ENCODE data around the gene PTPA. TPM values are rescaled to one million over a fixed set of nuclear protein-coding genes. Genes with fewer than 3 reads are reported as not detected.
A peak's percentile ranks its signal among the peaks of the same experiment; 100 is the strongest.

Gene PTPA
- total RNA-seq, 1 experiment from 2014 or later, result 91.8 TPM

DNA sequence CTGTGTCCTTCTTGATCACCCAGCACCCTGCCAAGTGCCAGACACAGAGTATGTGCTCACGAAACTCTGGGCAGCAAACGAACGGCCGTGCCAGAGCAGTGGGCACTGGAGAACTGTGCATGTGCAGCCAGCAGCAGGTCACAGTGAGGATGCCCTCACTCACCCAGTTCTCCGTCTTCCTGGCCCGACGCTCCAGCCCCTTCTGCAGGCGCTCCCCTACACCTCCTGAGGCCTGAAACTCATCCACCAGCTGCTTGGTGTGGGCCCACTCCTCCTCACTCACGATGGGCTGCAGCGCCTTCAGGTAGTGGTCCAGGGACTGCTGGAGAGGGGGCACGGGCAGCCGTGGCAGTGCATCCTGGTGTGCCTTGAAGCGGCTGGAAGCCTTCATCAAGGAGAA is 3.6 kb upstream of the PTPA start:
- Mint-ChIP-seq H3K9me3 (ENCODE audit: unreplicated experiment) (no peaks in the 10 kb centered on the region), H3K4me1 (ENCODE audit: insufficient read depth, unreplicated experiment) (peaks cover 9% of the 10 kb centered on the region), H3K27me3 (ENCODE audit: insufficient read depth, unreplicated experiment) (no peaks in the 10 kb centered on the region), H3K4me3 (ENCODE audit: unreplicated experiment) (no peak overlapping the region), H3K27ac (ENCODE audit: low read depth, unreplicated experiment) (no peak overlapping the region), H3K36me3 (ENCODE audit: insufficient read depth, unreplicated experiment) (peaks cover 5% of the 10 kb centered on the region)
- TF ChIP-seq, protein P1, sequence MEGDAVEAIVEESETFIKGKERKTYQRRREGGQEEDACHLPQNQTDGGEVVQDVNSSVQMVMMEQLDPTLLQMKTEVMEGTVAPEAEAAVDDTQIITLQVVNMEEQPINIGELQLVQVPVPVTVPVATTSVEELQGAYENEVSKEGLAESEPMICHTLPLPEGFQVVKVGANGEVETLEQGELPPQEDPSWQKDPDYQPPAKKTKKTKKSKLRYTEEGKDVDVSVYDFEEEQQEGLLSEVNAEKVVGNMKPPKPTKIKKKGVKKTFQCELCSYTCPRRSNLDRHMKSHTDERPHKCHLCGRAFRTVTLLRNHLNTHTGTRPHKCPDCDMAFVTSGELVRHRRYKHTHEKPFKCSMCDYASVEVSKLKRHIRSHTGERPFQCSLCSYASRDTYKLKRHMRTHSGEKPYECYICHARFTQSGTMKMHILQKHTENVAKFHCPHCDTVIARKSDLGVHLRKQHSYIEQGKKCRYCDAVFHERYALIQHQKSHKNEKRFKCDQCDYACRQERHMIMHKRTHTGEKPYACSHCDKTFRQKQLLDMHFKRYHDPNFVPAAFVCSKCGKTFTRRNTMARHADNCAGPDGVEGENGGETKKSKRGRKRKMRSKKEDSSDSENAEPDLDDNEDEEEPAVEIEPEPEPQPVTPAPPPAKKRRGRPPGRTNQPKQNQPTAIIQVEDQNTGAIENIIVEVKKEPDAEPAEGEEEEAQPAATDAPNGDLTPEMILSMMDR (IDR thresholded peaks at IDR 0.05; ENCODE audit: unreplicated experiment), result no peak
- no peak for DNase-seq (ENCODE audit: unreplicated experiment)
- ChIA-PET CTCF (interaction anchor here (0.6 kb wide), 1 partner anchor 33 kb away, joined by 3 read pairs; no protein-coding TSS in a partner anchor), POLR2A (no interaction called here)
- no TSS peak for BruUV-seq (replicated peaks)
- intact Hi-C loops (cut with micrococcal nuclease), result no loop called here

DNA sequence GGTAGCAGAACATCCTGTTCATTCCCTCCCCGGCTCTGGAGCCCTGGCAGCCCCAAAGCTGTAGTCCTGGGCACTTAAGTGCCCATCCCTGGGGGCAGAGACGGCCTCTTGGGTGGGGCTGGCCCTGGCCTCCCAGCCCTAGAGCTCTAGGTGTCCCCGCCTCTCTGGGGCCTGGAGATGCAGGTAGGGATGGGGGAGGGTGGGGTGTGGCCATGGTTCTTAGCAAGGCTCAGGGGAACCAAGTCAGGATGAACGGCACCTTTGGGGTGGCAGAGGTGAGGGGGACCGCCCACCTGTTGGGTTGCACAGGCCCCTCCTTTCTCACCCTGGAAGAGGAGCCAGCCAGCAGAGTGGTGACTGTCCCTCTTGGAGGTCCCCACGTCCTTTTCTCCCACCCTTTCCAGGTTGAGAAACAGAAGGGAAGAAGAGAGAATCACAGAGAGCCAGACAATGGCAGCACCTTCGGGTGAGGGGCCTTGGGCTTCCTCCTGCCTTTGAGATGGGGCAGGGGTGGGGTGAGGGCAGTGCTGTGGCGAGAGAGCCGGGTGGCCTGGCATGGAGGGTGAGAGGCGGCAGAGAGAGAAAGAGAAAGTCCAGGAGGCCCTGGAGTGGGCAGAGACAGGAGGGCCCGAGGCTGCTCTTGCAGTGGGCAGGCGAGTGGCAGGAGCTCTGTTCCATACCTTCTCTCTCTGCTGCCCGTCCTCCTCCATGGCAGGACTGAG is 3.0 kb upstream of the PTPA start:
- intact Hi-C loops (cut with micrococcal nuclease), result no loop called here

DNA sequence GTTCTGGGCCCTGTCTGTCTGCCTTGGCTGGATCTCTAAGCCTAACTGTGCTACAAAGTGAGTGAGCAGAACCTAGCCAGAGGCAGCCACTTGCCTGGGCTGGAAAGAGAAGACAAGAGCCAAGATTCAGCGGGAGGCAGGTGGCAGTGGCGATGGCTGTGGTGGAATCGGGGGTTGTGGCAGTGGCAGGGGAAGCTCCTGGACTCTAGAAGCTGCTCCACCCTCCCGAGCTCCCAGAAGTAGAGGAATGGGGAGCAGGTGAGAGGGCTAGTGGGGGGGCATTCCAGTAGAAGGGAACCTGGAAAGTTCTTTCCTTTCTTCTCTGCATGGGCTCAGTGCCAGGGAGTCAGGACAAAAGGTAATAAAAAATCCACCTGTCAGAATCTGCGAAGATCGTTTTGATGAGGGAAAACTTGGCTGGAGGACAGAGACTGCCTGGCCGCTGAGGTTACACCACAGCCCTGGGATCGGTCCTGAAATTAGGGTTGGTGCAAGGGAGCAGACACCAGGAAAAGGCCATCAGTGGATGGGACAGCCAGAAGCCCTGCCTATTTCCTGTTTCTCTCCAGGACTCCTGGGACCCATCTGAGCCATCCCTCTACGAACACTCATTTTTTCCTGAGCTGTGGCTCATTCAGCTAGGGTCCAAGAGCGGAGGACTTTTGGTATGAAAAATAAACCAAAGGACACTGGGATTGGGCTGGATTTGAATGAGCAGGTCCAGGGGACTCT is 2.2 kb upstream of the PTPA start:
- Mint-ChIP-seq H3K36me3 (ENCODE audit: insufficient read depth, unreplicated experiment) (peaks cover 5% of the 10 kb centered on the region), H3K9me3 (ENCODE audit: unreplicated experiment) (no peaks in the 10 kb centered on the region), H3K27ac (ENCODE audit: low read depth, unreplicated experiment) (peak overlapping the region; percentile 48), H3K4me1 (ENCODE audit: insufficient read depth, unreplicated experiment) (peaks cover 9% of the 10 kb centered on the region), H3K27me3 (ENCODE audit: insufficient read depth, unreplicated experiment) (no peaks in the 10 kb centered on the region), H3K4me3 (ENCODE audit: unreplicated experiment) (peak overlapping the region; percentile 89)
- TF ChIP-seq, protein P1 (IDR thresholded peaks at IDR 0.05; ENCODE audit: unreplicated experiment), result no peak
- CTCF ChIA-PET, result interaction anchor here (0.6 to 1.7 kb wide), 3 partner anchors 13 to 409 kb away, joined by 3 to 4 read pairs (median 3); no protein-coding TSS in a partner anchor
- BruUV-seq (replicated peaks), result no TSS peak
- intact Hi-C loops (cut with micrococcal nuclease), result no loop called here
- POLR2A ChIA-PET, result interaction anchor here (0.7 to 3.5 kb wide), 2 partner anchors 14 to 16 kb away, joined by 3 to 12 read pairs; no protein-coding TSS in a partner anchor
- peak; percentile 66 for DNase-seq (ENCODE audit: unreplicated experiment)

More for the DNA sequence above, 3.0 kb upstream of the PTPA start:
- TF ChIP-seq, protein P1 (IDR thresholded peaks at IDR 0.05; ENCODE audit: unreplicated experiment), result no peak
- ChIA-PET POLR2A (interaction anchor here (3.5 kb wide), 1 partner anchor 17 kb away, joined by 12 read pairs; no protein-coding TSS in a partner anchor), CTCF (interaction anchor here (0.6 to 1.7 kb wide), 4 partner anchors 14 to 408 kb away, joined by 3 to 4 read pairs (median 3); no protein-coding TSS in a partner anchor)
- Mint-ChIP-seq H3K36me3 (ENCODE audit: insufficient read depth, unreplicated experiment) (peaks cover 5% of the 10 kb centered on the region), H3K9me3 (ENCODE audit: unreplicated experiment) (no peaks in the 10 kb centered on the region), H3K27me3 (ENCODE audit: insufficient read depth, unreplicated experiment) (no peaks in the 10 kb centered on the region), H3K4me3 (ENCODE audit: unreplicated experiment) (no peak overlapping the region), H3K27ac (ENCODE audit: low read depth, unreplicated experiment) (no peak overlapping the region), H3K4me1 (ENCODE audit: insufficient read depth, unreplicated experiment) (peaks cover 9% of the 10 kb centered on the region)
- DNase-seq (ENCODE audit: unreplicated experiment), result no peak
- no TSS peak for BruUV-seq (replicated peaks)

DNA sequence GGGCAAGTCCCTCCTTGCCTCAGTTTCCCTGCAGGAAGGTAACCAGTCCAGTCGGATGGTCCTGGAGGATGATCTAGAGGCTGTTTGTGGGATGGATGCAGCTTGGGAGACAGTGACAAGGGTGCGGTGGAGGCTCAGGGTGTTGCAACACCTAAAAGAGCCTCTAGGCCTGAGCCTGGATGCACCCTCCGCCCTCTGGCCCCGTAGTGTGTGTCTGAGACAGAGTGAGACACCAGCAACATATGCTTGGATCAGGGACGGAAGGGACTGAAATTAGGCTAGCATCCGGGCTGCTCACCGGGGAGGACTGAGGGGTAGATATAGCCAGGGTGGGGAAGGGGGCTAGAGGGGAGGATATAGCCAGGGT is 1.7 kb upstream of the PTPA start:
- POLR2A ChIA-PET, result interaction anchor here (0.7 to 3.5 kb wide), 2 partner anchors 15 to 16 kb away, joined by 3 to 12 read pairs; no protein-coding TSS in a partner anchor
- peak overlapping the region; percentile 48 for H3K27ac Mint-ChIP-seq (ENCODE audit: low read depth, unreplicated experiment)
- intact Hi-C loops (cut with micrococcal nuclease), result no loop called here
- peaks cover 12% of the 10 kb centered on the region for H3K4me1 Mint-ChIP-seq (ENCODE audit: insufficient read depth, unreplicated experiment)
- H3K9me3 Mint-ChIP-seq (ENCODE audit: unreplicated experiment), result no peaks in the 10 kb centered on the region
- H3K4me3 Mint-ChIP-seq (ENCODE audit: unreplicated experiment), result peak overlapping the region; percentile 89
- H3K36me3 Mint-ChIP-seq (ENCODE audit: insufficient read depth, unreplicated experiment), result peaks cover 9% of the 10 kb centered on the region
- no peaks in the 10 kb centered on the region for H3K27me3 Mint-ChIP-seq (ENCODE audit: insufficient read depth, unreplicated experiment)
- TF ChIP-seq, protein P1 (IDR thresholded peaks at IDR 0.05; ENCODE audit: unreplicated experiment), result no peak
- DNase-seq (ENCODE audit: unreplicated experiment), result peak; percentile 61
- CTCF ChIA-PET, result interaction anchor here (1.7 kb wide), 1 partner anchor 22 kb away, joined by 4 read pairs; no protein-coding TSS in a partner anchor
- no TSS peak for BruUV-seq (replicated peaks)
